ENCODE results near the gene GPRC5C. TPM values are rescaled to one million over a fixed set of nuclear protein-coding genes. Genes with fewer than 3 reads are reported as not detected.

Gene GPRC5C
- total RNA-seq, 1 donor, result 3.8 TPM

GRCh38 chr17:74451557-74451956 is 19.7 kb downstream of the GPRC5C start:
- DNase-seq (ENCODE audit: low read depth in 2 of 3, low spot score in 2 of 3), result no peak

- DNase-seq (ENCODE audit: low read depth in 2 of 3, low spot score in 2 of 3), result no peak
These were observed 20.3 kb downstream of the GPRC5C start for GRCh38 chr17:74452033-74452840.

DNA sequence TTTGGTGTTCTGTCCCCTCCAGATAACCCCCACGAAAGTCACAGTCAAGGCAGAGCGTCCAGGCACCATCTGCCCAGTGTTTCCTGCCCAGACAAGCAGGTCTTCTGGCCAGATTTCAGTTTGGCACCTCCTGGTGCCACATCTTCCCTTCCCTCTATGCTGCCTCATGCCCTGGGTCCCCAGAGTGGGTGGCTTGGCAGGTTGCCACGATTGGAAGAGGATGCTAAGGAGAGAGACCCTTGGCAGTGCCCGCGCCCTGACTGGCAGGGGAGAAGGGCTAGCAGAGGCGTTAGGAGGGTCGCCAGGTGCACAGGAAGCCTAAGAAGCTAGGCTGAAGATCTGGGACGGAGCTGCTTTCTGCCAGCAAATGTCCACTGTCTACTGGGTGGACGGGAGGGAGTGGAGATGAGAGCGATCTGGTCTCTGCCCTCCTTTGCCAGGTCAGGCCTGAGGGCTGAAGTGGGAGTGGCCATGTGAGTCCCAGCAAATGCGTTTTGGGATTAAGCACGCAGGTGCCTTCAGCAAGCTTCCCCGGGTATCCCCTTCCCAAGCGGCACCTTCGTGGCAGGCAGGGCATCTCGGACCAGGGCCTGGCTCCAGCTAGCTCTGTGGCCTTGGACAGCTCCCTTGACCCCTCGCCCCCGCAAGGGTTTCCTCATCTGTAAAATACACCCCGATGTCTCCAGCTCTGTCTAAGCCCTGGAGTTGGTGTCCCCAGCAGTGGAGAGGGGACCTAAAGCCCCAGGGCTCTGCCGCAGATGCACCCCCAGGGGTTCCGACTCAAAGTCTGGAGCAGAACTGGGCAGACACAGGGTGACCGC is 21.2 kb downstream of the GPRC5C start:
- DNase-seq (ENCODE audit: low read depth in 2 of 3, low spot score in 2 of 3), result no peak

DNA sequence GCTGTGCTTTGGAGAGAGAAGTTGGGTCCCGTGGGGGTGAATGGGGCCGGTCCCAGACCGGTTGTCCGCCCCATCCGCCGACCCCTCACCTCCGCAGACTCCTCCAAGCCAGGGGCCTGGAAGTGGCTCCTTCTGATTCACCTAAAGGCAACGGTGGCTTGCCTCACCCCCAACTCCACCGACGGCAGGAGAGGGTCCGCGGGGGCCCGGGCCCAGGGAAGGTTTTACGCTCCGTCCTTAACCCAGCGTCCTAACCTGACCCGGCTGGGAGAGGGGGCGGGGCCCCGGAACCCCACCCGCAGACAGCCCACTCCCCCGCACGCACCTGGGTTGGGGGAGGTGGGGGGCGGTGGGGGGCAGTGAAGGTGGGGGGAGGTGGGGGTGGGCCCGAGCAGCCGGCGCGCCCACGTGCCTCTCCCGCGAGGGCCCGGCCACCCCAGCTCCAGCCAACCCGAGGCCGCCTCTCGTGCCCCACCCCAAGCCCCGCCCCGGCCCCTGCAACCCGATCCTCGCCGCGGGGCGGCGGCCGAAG is 21.8 kb downstream of the GPRC5C start:
- peak in 2 of 3 donors; percentile 77 to 83 for DNase-seq (ENCODE audit: low read depth in 2 of 3, low spot score in 2 of 3)

GRCh38 chr17:74454197-74455024 is 22.5 kb downstream of the GPRC5C start:
- DNase-seq (ENCODE audit: low read depth in 2 of 3, low spot score in 2 of 3), result no peak

- DNase-seq (ENCODE audit: low read depth in 2 of 3, low spot score in 2 of 3), result no peak
These were observed 23.2 kb downstream of the GPRC5C start for GRCh38 chr17:74455025-74455545.

- no peak for DNase-seq (ENCODE audit: low read depth in 2 of 3, low spot score in 2 of 3)
These were observed 23.9 kb downstream of the GPRC5C start for GRCh38 chr17:74455821-74456220.

GRCh38 chr17:74457146-74457819 is 25.4 kb downstream of the GPRC5C start:
- DNase-seq (ENCODE audit: low read depth in 2 of 3, low spot score in 2 of 3), result peak; percentile 52 to 85 (median 67)

GRCh38 chr17:74457820-74458166 is 25.9 kb downstream of the GPRC5C start:
- DNase-seq (ENCODE audit: low read depth in 2 of 3, low spot score in 2 of 3), result no peak

DNA sequence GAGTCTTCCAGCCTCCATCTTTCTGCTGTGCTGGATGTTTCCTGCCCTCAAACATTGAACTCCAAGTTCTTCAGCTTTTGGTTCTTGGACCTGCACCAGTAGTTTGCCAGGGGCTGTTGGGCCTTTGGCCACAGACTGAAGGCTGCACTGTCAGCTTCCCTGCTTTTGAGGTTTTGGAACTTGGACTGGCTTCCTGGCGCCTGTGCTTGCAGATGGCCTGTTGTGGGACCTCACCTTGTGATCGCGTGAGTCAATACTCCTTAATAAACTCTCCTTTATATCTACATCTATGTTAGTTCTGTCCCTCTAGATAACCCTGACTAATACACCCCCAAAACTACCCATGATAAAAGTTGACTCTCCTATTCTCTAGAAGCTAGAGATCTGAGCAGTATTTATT is 26.9 kb downstream of the GPRC5C start:
- DNase-seq (ENCODE audit: low read depth in 2 of 3, low spot score in 2 of 3), result no peak

DNA sequence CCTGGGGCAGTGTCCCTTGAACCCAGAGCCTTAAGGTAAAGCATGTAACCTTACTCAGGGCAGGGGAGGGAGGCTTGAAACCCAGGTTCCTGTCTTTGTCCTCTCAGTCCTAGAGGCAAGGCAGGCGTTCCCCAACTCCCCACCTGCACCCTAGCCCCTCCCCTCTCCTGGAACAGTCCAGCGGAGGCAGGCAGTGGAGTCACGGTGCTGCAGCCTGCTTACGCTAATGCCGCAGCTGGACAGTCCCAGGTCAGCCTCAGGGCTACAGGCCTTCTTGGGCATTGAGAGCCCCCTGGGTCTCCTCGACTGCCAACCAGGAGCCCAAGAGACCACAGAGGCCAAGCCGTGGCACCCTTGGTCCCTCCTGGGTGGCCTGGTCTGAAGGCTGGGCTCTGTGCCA is 27.7 kb downstream of the GPRC5C start:
- no peak for DNase-seq (ENCODE audit: low read depth in 2 of 3, low spot score in 2 of 3)

GRCh38 chr17:74460241-74460640 is 28.4 kb downstream of the GPRC5C start:
- no peak for DNase-seq (ENCODE audit: low read depth in 2 of 3, low spot score in 2 of 3)

DNA sequence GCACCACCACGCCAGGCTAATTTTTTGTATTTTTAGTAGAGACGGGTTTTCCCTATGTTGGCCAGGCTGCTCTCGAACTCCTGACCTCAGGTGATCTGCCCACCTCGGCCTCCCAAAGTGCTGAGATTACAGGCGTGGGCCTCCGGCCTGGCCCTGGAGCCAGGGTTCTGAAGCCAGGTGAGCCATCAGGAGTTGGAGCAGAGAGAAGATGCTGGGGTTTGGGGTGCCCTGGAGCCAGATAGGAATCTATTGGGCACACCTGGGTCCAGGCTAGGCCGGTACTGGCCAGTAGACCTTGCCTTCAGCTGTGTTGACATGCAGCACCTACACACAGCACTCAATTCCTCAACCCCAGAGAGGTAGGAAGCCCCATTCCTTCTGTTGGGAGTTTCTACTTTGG is 29.1 kb downstream of the GPRC5C start:
- DNase-seq (ENCODE audit: low read depth in 2 of 3, low spot score in 2 of 3), result no peak

DNA sequence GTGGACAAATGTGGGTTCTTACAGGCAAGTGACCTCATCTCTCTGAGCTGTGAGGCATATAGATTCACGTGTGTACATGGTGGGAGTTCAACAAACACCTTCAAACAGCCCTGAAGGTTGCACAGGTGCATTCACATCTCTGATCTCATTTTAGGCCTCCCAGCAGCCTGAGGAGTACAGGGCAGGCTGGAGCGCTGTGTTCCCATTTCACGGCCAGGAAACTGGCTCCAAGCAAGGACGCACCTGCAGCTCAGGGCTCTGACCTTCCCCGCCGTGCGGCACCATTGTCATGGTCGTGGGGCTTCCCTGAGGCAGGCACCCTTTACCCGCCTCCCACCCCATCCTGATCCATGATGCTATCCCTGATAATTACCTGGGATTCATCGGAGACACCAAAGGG is 29.7 kb downstream of the GPRC5C start:
- no peak for DNase-seq (ENCODE audit: low read depth in 2 of 3, low spot score in 2 of 3)

DNA sequence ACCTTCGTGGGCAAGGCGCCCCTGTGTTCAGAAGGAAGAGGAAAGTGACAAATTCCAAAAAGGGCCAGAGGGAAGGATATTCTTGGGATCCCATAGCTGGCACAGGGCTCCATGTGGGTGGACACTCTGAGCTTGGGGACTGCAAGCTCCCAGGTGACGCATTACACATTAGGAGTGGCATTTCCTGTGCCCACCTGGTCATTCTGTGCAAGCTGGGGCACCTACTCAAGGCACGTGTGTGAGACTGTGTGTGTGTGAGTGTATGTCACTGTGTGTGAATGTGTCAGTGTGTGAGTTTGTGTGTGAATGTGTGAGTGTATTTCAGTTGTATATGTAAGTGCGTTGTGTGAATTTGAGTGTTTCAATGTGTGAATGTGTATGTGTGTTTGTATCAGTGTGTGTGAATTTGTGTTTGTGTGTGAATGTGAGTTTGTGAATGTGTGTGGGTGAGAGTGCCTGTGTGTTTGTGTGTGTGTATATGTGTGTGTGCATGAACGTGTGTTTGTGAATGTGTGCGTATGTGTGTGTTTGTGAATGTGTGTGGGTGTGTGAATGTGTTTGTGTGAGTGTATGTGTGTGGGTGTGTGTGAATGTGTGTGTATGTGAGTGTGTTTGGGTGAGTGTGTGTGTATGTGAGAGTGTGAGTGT is 33.0 kb downstream of the GPRC5C start:
- DNase-seq (ENCODE audit: low read depth in 2 of 3, low spot score in 2 of 3), result no peak

- DNase-seq (ENCODE audit: low read depth in 2 of 3, low spot score in 2 of 3), result no peak
These were observed 33.7 kb downstream of the GPRC5C start for GRCh38 chr17:74465378-74466110.

- peak in 2 of 3 donors; percentile 67 to 77 for DNase-seq (ENCODE audit: low read depth in 2 of 3, low spot score in 2 of 3)
These were observed 34.4 kb downstream of the GPRC5C start, which contains the start of gene CD300A for GRCh38 chr17:74466111-74466827. Gene CD300A (plus strand): TSS chr17:74466634. CDS start chr17:74466704, 70 bp downstream.

GRCh38 chr17:74466828-74467184 is 34.9 kb downstream of the GPRC5C start:
- DNase-seq (ENCODE audit: low read depth in 2 of 3, low spot score in 2 of 3), result no peak

All from hematopoietic multipotent progenitor cell (in vitro differentiated cells).